Lower leg skin (tissue), 4 donors: ENCODE measurements around the gene PROSER3. TPM values are rescaled to one million over a fixed set of nuclear protein-coding genes. Genes with fewer than 3 reads are reported as not detected.

Experiments
- DNase-seq, 2 donors: peaks; one replicate each; pipeline ENCODE4 v3.0.0-alpha.2; 2019; ENCODE audit warnings: low spot score in 2 of 2
- H3K4me3 ChIP-seq: fragments of 200-600 bp; sonication (generic); 2 replicates; pipeline ENCODE4 v1.5.1; 2017; ENCODE audit warnings: mild to moderate bottlenecking, low read depth; ENCODE audit not compliant: poor library complexity, severe bottlenecking
- POLR2A ChIP-seq, 2 donors: fragments of 450-650 bp; IDR thresholded peaks; one replicate each; pipeline ENCODE4 v1.6.1; 2016 to 2017; ENCODE audit warnings: antibody characterized with exemption in 2 of 2, mild to moderate bottlenecking in 1 of 2, moderate library complexity in 1 of 2
- WGBS, 2 donors: methylation state at CpG; one replicate each; pipeline ENCODE4 v1.1.5; 2018; 5-methylcytosine and 5-hydroxymethylcytosine counted together
- intact Hi-C: fragments of 100-400 bp; cut with DNase I; formaldehyde crosslinking; loops from one replicate; pipeline ENCODE4 v1.15.0; 2023; ENCODE audit warnings: low total_unique reads
- total RNA-seq, 4 donors: library from RNA; depleted of rRNA; stranded (reverse); fragments of >200 nt; gene quantifications; one replicate each; pipeline ENCODE4 v1.1.0, GENCODE V29; 2016
- TF ChIP-seq, protein P1 (sequence below), 3 donors: fragments of 450-650 bp; IDR thresholded peaks; one replicate each; pipeline ENCODE4 v1.5.1; 2016; ENCODE audit warnings: antibody characterized with exemption in 3 of 3, mild to moderate bottlenecking in 3 of 3, moderate library complexity in 2 of 3

The PROSER3 gene
- total RNA-seq, 4 donors from 2014 or later, result 9.2 to 20.4 (median 12.9) TPM

- DNase-seq, result no peak
- 77 to 90% methylated on average over 8 to 10 of the region's 19 CpGs for WGBS, 2 donors
- intact Hi-C loops, result loop anchor here (5.0 kb wide), 1 partner anchor 607 kb away; no protein-coding TSS in a partner anchor
- H3K4me3 ChIP-seq, result no peak overlapping the region
- TF ChIP-seq POLR2A (IDR thresholded peaks at IDR 0.05), result no peak
- TF ChIP-seq, protein P1, sequence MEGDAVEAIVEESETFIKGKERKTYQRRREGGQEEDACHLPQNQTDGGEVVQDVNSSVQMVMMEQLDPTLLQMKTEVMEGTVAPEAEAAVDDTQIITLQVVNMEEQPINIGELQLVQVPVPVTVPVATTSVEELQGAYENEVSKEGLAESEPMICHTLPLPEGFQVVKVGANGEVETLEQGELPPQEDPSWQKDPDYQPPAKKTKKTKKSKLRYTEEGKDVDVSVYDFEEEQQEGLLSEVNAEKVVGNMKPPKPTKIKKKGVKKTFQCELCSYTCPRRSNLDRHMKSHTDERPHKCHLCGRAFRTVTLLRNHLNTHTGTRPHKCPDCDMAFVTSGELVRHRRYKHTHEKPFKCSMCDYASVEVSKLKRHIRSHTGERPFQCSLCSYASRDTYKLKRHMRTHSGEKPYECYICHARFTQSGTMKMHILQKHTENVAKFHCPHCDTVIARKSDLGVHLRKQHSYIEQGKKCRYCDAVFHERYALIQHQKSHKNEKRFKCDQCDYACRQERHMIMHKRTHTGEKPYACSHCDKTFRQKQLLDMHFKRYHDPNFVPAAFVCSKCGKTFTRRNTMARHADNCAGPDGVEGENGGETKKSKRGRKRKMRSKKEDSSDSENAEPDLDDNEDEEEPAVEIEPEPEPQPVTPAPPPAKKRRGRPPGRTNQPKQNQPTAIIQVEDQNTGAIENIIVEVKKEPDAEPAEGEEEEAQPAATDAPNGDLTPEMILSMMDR (IDR thresholded peaks at IDR 0.05), result no peak
Measured at GRCh38 chr19:35789978-35790944, 32.3 kb downstream of the PROSER3 start.

- no peak overlapping the region for H3K4me3 ChIP-seq
- no peak for DNase-seq
- TF ChIP-seq, protein P1 (IDR thresholded peaks at IDR 0.05), result no peak
- TF ChIP-seq POLR2A (IDR thresholded peaks at IDR 0.05), result no peak
- WGBS, 2 donors, result 61 to 62% methylated on average over 10 to 18 of the region's 20 CpGs
- intact Hi-C loops, result loop anchor here (5.0 kb wide), 1 partner anchor 606 kb away; no protein-coding TSS in a partner anchor
Measured at GRCh38 chr19:35790981-35791813, 33.2 kb downstream of the PROSER3 start.

- no peak for DNase-seq
- H3K4me3 ChIP-seq, result no peak overlapping the region
- WGBS, 2 donors, result 84 to 92% methylated on average over 8 to 9 of the region's 9 CpGs
- TF ChIP-seq, protein P1 (IDR thresholded peaks at IDR 0.05), result no peak
- no peak for TF ChIP-seq POLR2A (IDR thresholded peaks at IDR 0.05)
- intact Hi-C loops, result loop anchor here (5.0 kb wide), 1 partner anchor 605 kb away; no protein-coding TSS in a partner anchor
Measured at GRCh38 chr19:35791814-35792279, 33.9 kb downstream of the PROSER3 start.

- no peak for DNase-seq
- TF ChIP-seq POLR2A (IDR thresholded peaks at IDR 0.05), result no peak
- TF ChIP-seq, protein P1 (IDR thresholded peaks at IDR 0.05), result no peak
- 83 to 85% methylated on average over 11 to 14 of the region's 15 CpGs for WGBS, 2 donors
- intact Hi-C loops, result loop anchor here (5.0 kb wide), 1 partner anchor 605 kb away; no protein-coding TSS in a partner anchor
- H3K4me3 ChIP-seq, result no peak overlapping the region
Measured at GRCh38 chr19:35792312-35792711, 34.3 kb downstream of the PROSER3 start.

GRCh38 chr19:35792888-35793287 lies 34.9 kb downstream of the PROSER3 start:
- no peak for DNase-seq
- no peak for TF ChIP-seq POLR2A (IDR thresholded peaks at IDR 0.05)
- TF ChIP-seq, protein P1 (IDR thresholded peaks at IDR 0.05), result no peak
- intact Hi-C loops, result loop anchor here (5.0 kb wide), 1 partner anchor 604 kb away; no protein-coding TSS in a partner anchor
- 59 to 75% methylated on average over 8 of the region's 8 CpGs for WGBS, 2 donors
- H3K4me3 ChIP-seq, result no peak overlapping the region
